Sciatic nerve (tissue), 2 donors: ENCODE measurements around the gene AIFM3. TPM values are rescaled to one million over a fixed set of nuclear protein-coding genes. Genes with fewer than 3 reads are reported as not detected.

ENCODE experiments used
- ATAC-seq: fragments of 200-7000 bp; cut with Tn5 transposase; one replicate; pipeline ENCODE4 v1.9.1; 2020; ENCODE audit warnings: mild to moderate bottlenecking, moderate library complexity
- DNase-seq: peaks from one replicate; pipeline ENCODE4 v3.0.0-alpha.2; 2020; ENCODE audit warnings: low spot score
- intact Hi-C: fragments of 100-400 bp; cut with DNase I; formaldehyde crosslinking; loops from one replicate; pipeline ENCODE4 v1.14.2; 2022
- total RNA-seq: library from RNA; stranded (reverse); fragmentation: NEBNext Ultra II Directional; extraction: Animal tissue kit (Norgen Biotek cat#: 25700); gene quantifications from one replicate; pipeline ENCODE4 v1.2.1, GENCODE V29; 2021
- donor health status: DM: no; HTN: no; CAD: no.
- donor health status: DM: no; HTN: no; CAD: no.

Gene AIFM3
- total RNA-seq, 1 donor from 2014 or later: 2.1 TPM

GRCh38 chr22:21012446-21013407, 45.7 kb downstream of the AIFM3 start:
- ATAC-seq: no peak
- intact Hi-C loops: no loop called here
- no peak for DNase-seq

- DNase-seq: no peak
- peak; percentile 6 for ATAC-seq
- intact Hi-C loops: no loop called here
These were observed 46.7 kb downstream of the AIFM3 start for GRCh38 chr22:21013657-21014201.

- peak; percentile 96 for ATAC-seq
- DNase-seq: peak; percentile 89
- intact Hi-C loops: no loop called here
These were observed 47.2 kb downstream of the AIFM3 start for GRCh38 chr22:21014202-21014725.

GRCh38 chr22:21014726-21015465, 47.8 kb downstream of the AIFM3 start, which contains the start of gene P2RX6:
Gene P2RX6 (plus strand): TSS chr22:21015165. CDS start chr22:21015175, 10 bp downstream.
- intact Hi-C loops: no loop called here
- ATAC-seq (peak; percentile 55), DNase-seq (no peak)

- intact Hi-C loops: no loop called here
- ATAC-seq (no peak), DNase-seq (no peak)
These were observed 48.5 kb downstream of the AIFM3 start for GRCh38 chr22:21015466-21016006.

GRCh38 chr22:21016644-21017420, 49.8 kb downstream of the AIFM3 start:
- ATAC-seq (no peak), DNase-seq (no peak)
- intact Hi-C loops: no loop called here

GRCh38 chr22:21018314-21018713, 51.3 kb downstream of the AIFM3 start:
- intact Hi-C loops: no loop called here
- no peak for ATAC-seq
- DNase-seq: no peak

- intact Hi-C loops: no loop called here
- DNase-seq (no peak), ATAC-seq (no peak)
These were observed 53.9 kb downstream of the AIFM3 start for GRCh38 chr22:21020802-21021429.

GRCh38 chr22:21022507-21022906, 55.5 kb downstream of the AIFM3 start:
- no peak for DNase-seq

GRCh38 chr22:21022955-21023614, 56.0 kb downstream of the AIFM3 start:
- intact Hi-C loops: no loop called here
- ATAC-seq: no peak
- DNase-seq: no peak

More at GRCh38 chr22:21022507-21022906, 55.5 kb downstream of the AIFM3 start:
- no peak for ATAC-seq
- intact Hi-C loops: no loop called here

GRCh38 chr22:21025266-21025665, 58.2 kb downstream of the AIFM3 start:
- intact Hi-C loops: no loop called here
- no peak for ATAC-seq

GRCh38 chr22:21025763-21026755, 59.0 kb downstream of the AIFM3 start:
- intact Hi-C loops: no loop called here
- no peak for ATAC-seq
- no peak for DNase-seq

More at GRCh38 chr22:21025266-21025665, 58.2 kb downstream of the AIFM3 start:
- DNase-seq: no peak

- ATAC-seq: no peak
- intact Hi-C loops: no loop called here
- no peak for DNase-seq
These were observed 60.0 kb downstream of the AIFM3 start for GRCh38 chr22:21026783-21027692.

- DNase-seq (no peak), ATAC-seq (no peak)
- intact Hi-C loops: no loop called here
These were observed 61.5 kb downstream of the AIFM3 start for GRCh38 chr22:21028277-21029251.
